ENCODE measurements around the gene HTR2C. TPM values are rescaled to one million over a fixed set of nuclear protein-coding genes. Genes with fewer than 3 reads are reported as not detected.

Gene HTR2C
- total and polyA plus RNA-seq, 2 of the 4 experiments (the other 2 are of a cell fraction): not detected

DNA sequence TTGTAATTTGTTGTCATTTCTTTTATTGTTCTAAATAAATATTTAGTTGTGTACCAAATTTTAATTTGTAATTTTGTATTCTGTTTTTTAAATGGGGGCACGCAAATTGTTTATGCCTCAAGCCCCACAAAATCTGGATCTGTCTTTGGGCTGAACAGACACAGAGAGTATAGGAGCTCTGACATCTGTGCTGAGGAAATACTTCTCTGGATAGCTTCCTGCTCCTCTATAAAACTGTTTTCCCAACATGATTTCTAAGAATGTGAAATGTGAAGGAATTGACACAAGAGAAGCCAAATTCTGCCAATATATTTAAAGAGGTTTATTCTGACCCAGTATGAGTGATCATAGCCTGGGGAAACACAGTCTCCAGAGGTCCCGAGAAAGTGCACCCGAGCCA is 340.5 kb downstream of the HTR2C start:
- Histone ChIP-seq H3K79me1 (ENCODE audit: low read depth in 1 of 2, low read length in 2 of 2) (no peaks in the 10 kb centered on the region), H3K9me3 (ENCODE audit: control insufficient read depth, insufficient read depth, low read length) (no peaks in the 10 kb centered on the region), H3K4ac (ENCODE audit: low read depth, low read length) (no peak overlapping the region), H3K4me1 (ENCODE audit: control insufficient read depth, insufficient read depth, low read length) (no peaks in the 10 kb centered on the region), H3K9ac (ENCODE audit: low read depth, low read length) (no peak overlapping the region), H3K9me1 (ENCODE audit: insufficient read depth, low read length) (no peaks in the 10 kb centered on the region), H2BK15ac (ENCODE audit: low read depth, low read length) (no peak overlapping the region), H3K14ac (replicated peaks; ENCODE audit: low read depth, low read length) (no peak overlapping the region), H3K4me2 (ENCODE audit: low read depth, low read length) (no peak overlapping the region), H3K4me3 (ENCODE audit: insufficient read depth, low read depth, low read length) (no peak overlapping the region), H2BK120ac (ENCODE audit: low read depth, low read length) (no peak overlapping the region), H2AFZ (replicated peaks; ENCODE audit: low read length, poor library complexity) (no peak overlapping the region), H4K8ac (ENCODE audit: low read depth in 2 of 2, low read length in 2 of 2) (no peak overlapping the region), H3K27ac (ENCODE audit: insufficient read depth, low read length) (no peak overlapping the region), H4K5ac (ENCODE audit: low read depth, low read length) (no peak overlapping the region), H4K91ac (ENCODE audit: insufficient read depth, low read depth, low read length) (no peak overlapping the region), H2AK5ac (ENCODE audit: low read depth, low read length) (no peak overlapping the region), H2BK20ac (ENCODE audit: low read depth, low read length) (no peak overlapping the region), H2BK5ac (ENCODE audit: low read depth, low read length, poor library complexity, severe bottlenecking) (no peak overlapping the region), H3K36me3 (ENCODE audit: control insufficient read depth, insufficient read depth, low read length) (no peaks in the 10 kb centered on the region), H3K23ac (ENCODE audit: low read depth, low read length) (no peak overlapping the region), H3K56ac (ENCODE audit: extremely low read depth, insufficient read depth, low read length) (no peak overlapping the region), H4K20me1 (ENCODE audit: insufficient read depth, low read length) (no peaks in the 10 kb centered on the region), H3K27me3 (ENCODE audit: control insufficient read depth, insufficient read depth, low read length) (peaks cover 2% of the 10 kb centered on the region), H3K18ac (ENCODE audit: low read depth, low read length) (no peak overlapping the region), H2AK9ac (replicated peaks; ENCODE audit: low read depth, low read length, poor library complexity) (no peak overlapping the region)
- TF ChIP-seq, protein P1, sequence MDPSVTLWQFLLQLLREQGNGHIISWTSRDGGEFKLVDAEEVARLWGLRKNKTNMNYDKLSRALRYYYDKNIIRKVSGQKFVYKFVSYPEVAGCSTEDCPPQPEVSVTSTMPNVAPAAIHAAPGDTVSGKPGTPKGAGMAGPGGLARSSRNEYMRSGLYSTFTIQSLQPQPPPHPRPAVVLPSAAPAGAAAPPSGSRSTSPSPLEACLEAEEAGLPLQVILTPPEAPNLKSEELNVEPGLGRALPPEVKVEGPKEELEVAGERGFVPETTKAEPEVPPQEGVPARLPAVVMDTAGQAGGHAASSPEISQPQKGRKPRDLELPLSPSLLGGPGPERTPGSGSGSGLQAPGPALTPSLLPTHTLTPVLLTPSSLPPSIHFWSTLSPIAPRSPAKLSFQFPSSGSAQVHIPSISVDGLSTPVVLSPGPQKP (IDR thresholded peaks at IDR 0.05; ENCODE audit: borderline replicate concordance, low read depth, low read length): no peak
- TF ChIP-seq NFE2L2 (IDR thresholded peaks at IDR 0.05; ENCODE audit: low read depth, low read length) (no peak), POLR2A (IDR thresholded peaks at IDR 0.05; ENCODE audit: low read depth, low read length) (no peak), SMC3 (IDR thresholded peaks at IDR 0.05; ENCODE audit: low read depth, low read length) (no peak), CEBPB (IDR thresholded peaks at IDR 0.05; ENCODE audit: low read depth, low read length) (no peak), MAZ (IDR thresholded peaks at IDR 0.05; ENCODE audit: borderline replicate concordance, low read depth, low read length) (no peak), FOS (IDR thresholded peaks at IDR 0.05; ENCODE audit: low read depth, low read length) (no peak)
- in situ Hi-C loops (cut with MboI; ENCODE audit: low sequenced_read_pairs): no loop called here
- WGBS, 2 experiments (ENCODE audit: extremely low coverage in 2 of 2, insufficient read length in 1 of 2): 60% methylated on average over 1 of the region's 3 CpGs; no CpG with 5 or more reads in 1 of the 2 experiments
- POLR2A ChIA-PET (ENCODE audit: unreplicated experiment): no interaction called here
- DNase-seq (no peak), ATAC-seq (ENCODE audit: low read depth) (peak; percentile 51)
- CTCF ChIA-PET: no interaction called here
- dilution Hi-C loops (cut with HindIII; ENCODE audit: low sequenced_read_pairs, unreplicated experiment): no loop called here
- no TSS peak for BruUV-seq (replicated peaks)
- intact Hi-C loops (cut with micrococcal nuclease): no loop called here
